ENCODE results near the gene RAPGEF4.

Gene RAPGEF4

GRCh38 chr2:172759441-172759840, 23.8 kb downstream of the RAPGEF4 start:
- Histone ChIP-seq H3K79me2 (ENCODE audit: insufficient read depth, low read depth) (no peaks in the 10 kb centered on the region), H3K27me3 (ENCODE audit: insufficient read depth, low read depth) (no peaks in the 10 kb centered on the region), H4K20me1 (ENCODE audit: insufficient read depth) (no peaks in the 10 kb centered on the region), H3K36me3 (ENCODE audit: insufficient read depth) (no peaks in the 10 kb centered on the region), H3K4me1 (ENCODE audit: low read depth, poor library complexity, severe bottlenecking) (no peaks in the 10 kb centered on the region), H2AFZ (ENCODE audit: low read depth) (no peak overlapping the region), H3K4me2 (no peak overlapping the region), H3K27ac (no peak overlapping the region), H3K9ac (no peak overlapping the region), H3K4me3 (IDR thresholded peaks at IDR 0.05; ENCODE audit: insufficient read depth, low read depth, low read length) (no peak overlapping the region)
- TF ChIP-seq CTCF (conservative IDR thresholded peaks at IDR 0.05; ENCODE audit: low read depth, low read length), result no peak

- no peak for TF ChIP-seq CTCF (conservative IDR thresholded peaks at IDR 0.05; ENCODE audit: low read depth, low read length)
Measured at GRCh38 chr2:172761306-172761705, 25.7 kb downstream of the RAPGEF4 start.

GRCh38 chr2:172762574-172762973, 26.9 kb downstream of the RAPGEF4 start:
- Histone ChIP-seq H3K4me1 (ENCODE audit: low read depth, poor library complexity, severe bottlenecking) (no peaks in the 10 kb centered on the region), H3K36me3 (ENCODE audit: insufficient read depth) (no peaks in the 10 kb centered on the region), H4K20me1 (ENCODE audit: insufficient read depth) (no peaks in the 10 kb centered on the region), H3K27ac (no peak overlapping the region), H3K79me2 (ENCODE audit: insufficient read depth, low read depth) (no peaks in the 10 kb centered on the region), H3K9ac (no peak overlapping the region), H3K4me2 (no peak overlapping the region), H2AFZ (ENCODE audit: low read depth) (no peak overlapping the region), H3K27me3 (ENCODE audit: insufficient read depth, low read depth) (no peaks in the 10 kb centered on the region), H3K4me3 (IDR thresholded peaks at IDR 0.05; ENCODE audit: insufficient read depth, low read depth, low read length) (no peak overlapping the region)
- no peak for TF ChIP-seq CTCF (conservative IDR thresholded peaks at IDR 0.05; ENCODE audit: low read depth, low read length)

More at GRCh38 chr2:172761306-172761705, 25.7 kb downstream of the RAPGEF4 start:
- no peaks in the 10 kb centered on the region for H3K4me1 ChIP-seq (ENCODE audit: low read depth, poor library complexity, severe bottlenecking)
- H3K27ac ChIP-seq, result no peak overlapping the region
- H3K9ac ChIP-seq, result no peak overlapping the region
- no peaks in the 10 kb centered on the region for H3K79me2 ChIP-seq (ENCODE audit: insufficient read depth, low read depth)
- no peaks in the 10 kb centered on the region for H3K27me3 ChIP-seq (ENCODE audit: insufficient read depth, low read depth)
- no peak overlapping the region for H2AFZ ChIP-seq (ENCODE audit: low read depth)
- H3K36me3 ChIP-seq (ENCODE audit: insufficient read depth), result no peaks in the 10 kb centered on the region
- no peak overlapping the region for H3K4me2 ChIP-seq
- H4K20me1 ChIP-seq (ENCODE audit: insufficient read depth), result no peaks in the 10 kb centered on the region
- no peak overlapping the region for H3K4me3 ChIP-seq (IDR thresholded peaks at IDR 0.05; ENCODE audit: insufficient read depth, low read depth, low read length)

GRCh38 chr2:172763079-172763478, 27.4 kb downstream of the RAPGEF4 start:
- Histone ChIP-seq H3K4me3 (IDR thresholded peaks at IDR 0.05; ENCODE audit: insufficient read depth, low read depth, low read length) (no peak overlapping the region), H2AFZ (ENCODE audit: low read depth) (no peak overlapping the region), H4K20me1 (ENCODE audit: insufficient read depth) (no peaks in the 10 kb centered on the region), H3K4me1 (ENCODE audit: low read depth, poor library complexity, severe bottlenecking) (no peaks in the 10 kb centered on the region), H3K9ac (no peak overlapping the region), H3K79me2 (ENCODE audit: insufficient read depth, low read depth) (no peaks in the 10 kb centered on the region), H3K27ac (no peak overlapping the region), H3K36me3 (ENCODE audit: insufficient read depth) (no peaks in the 10 kb centered on the region), H3K27me3 (ENCODE audit: insufficient read depth, low read depth) (no peaks in the 10 kb centered on the region), H3K4me2 (no peak overlapping the region)
- no peak for TF ChIP-seq CTCF (conservative IDR thresholded peaks at IDR 0.05; ENCODE audit: low read depth, low read length)

Measured in KMS-11 (cell line).